ENCODE results near the gene EBF3.

The EBF3 gene

DNA sequence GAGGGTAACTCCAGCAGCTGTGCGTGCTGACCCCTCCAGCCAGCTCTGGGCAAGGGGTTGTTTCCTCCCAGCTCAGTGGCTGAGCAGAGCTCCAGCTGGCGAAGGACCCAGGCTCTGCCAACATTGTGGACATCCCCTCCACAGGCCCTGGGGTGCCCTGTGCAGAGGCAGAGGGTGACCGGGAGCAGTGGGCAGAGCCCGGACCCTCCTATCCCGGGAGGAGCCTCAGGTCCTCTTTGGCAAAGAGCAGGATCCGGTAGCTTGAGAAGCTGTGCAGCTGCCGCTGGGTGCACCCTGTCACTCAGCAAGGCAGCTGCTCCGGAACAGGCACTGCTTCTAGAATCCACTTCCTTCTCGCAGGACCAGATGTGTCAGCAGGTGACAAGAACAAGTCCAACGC lies 175.9 kb downstream of the EBF3 start:
- DNase-seq = no peak

DNA sequence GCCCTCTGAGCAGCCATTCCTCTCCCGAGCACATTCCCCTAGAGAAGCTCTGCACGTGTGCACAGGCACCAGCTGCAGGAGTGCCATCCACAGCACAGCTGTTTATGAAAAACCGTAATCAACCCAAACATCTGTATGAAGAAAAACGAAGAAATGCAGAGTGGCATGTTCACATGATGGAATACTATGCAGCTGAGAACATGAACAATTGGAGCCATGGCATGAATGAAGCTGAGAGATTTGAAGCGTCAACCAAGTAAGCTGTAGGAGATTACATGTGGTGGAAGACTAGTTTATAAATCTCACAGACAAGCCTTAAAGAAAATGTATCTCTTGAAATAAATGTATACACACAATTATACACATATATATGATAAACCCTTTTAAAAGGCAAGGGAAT lies 176.5 kb downstream of the EBF3 start:
- DNase-seq = no peak

DNA sequence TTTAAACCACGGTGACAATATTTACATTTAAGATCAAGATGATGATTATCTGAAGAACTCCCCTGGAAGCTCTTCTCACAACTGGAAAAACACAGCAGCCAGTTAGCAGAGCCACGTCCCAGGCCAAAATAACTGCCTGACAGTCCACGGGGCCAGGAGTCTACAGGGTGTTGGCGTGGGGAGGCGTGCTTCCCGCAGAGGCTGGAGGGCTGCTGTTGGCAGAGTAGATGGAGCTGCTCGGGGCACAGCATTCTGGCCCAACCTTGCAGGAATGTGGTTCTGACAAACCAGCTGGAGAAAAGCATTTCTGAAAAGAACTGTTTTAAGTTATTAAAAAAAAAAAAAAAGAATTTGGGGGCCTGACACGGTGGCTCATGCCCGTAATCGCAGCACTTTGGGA lies 177.9 kb downstream of the EBF3 start:
- no peak for DNase-seq

DNA sequence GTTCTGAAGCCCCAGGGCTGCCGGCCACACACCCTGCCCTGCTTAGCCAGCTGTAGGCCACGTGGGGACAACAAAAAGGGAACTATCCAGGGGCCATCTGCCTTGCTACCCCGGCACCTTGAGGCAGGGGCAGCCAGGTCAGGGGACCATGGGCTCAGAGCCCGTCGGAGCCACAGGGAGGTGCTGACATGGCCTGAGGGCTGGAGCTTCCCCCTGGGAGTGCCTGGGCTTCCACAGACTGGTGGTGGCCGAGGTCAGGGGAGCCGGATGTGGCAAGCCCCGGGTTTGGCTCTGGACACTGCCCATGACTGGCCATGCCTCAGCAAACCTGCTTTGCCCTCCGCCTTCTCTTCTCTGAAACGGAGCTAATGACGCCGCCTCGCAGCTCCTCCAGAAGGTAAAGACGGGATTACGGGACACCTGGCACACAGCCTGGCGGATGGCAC lies 178.5 kb downstream of the EBF3 start:
- DNase-seq = no peak
